Measurements from ENCODE around the gene CRHR1.

CRHR1 gene

DNA sequence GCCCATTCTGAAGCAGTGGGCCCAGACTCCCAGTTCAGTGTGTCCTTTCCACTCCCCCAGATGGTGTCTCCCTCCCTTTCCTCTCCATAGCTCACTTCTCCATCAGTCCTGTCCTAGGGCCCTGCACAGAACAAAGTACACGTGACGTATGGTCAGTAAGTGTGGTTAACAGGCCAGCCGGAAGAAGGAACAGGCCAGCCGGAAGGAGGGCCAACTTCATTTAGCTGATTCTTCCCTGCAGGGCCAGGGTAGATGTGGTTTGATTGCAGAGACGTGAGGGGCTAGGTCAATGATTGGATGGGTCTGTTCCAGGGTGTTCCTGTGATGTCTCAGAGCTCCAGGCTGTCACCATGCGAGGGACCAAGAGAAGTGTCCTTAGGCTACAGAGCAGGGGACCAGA is 31.6 kb downstream of the CRHR1 start:
- Histone ChIP-seq H3K27me3 (peaks cover 38% of the 10 kb centered on the region), H3K4me1 (ENCODE audit: control insufficient read depth in 1 of 2, insufficient read depth in 1 of 2, low read depth in 1 of 2, low read length in 1 of 2) (no peaks in the 10 kb centered on the region), H3K27ac (no peak overlapping the region), H3K4me3 (ENCODE audit: low read depth in 1 of 2, low read length in 1 of 2) (no peak overlapping the region), H3K36me3 (no peaks in the 10 kb centered on the region), H3K9me3 (no peaks in the 10 kb centered on the region)
- TF ChIP-seq, protein P1, sequence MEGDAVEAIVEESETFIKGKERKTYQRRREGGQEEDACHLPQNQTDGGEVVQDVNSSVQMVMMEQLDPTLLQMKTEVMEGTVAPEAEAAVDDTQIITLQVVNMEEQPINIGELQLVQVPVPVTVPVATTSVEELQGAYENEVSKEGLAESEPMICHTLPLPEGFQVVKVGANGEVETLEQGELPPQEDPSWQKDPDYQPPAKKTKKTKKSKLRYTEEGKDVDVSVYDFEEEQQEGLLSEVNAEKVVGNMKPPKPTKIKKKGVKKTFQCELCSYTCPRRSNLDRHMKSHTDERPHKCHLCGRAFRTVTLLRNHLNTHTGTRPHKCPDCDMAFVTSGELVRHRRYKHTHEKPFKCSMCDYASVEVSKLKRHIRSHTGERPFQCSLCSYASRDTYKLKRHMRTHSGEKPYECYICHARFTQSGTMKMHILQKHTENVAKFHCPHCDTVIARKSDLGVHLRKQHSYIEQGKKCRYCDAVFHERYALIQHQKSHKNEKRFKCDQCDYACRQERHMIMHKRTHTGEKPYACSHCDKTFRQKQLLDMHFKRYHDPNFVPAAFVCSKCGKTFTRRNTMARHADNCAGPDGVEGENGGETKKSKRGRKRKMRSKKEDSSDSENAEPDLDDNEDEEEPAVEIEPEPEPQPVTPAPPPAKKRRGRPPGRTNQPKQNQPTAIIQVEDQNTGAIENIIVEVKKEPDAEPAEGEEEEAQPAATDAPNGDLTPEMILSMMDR (IDR thresholded peaks at IDR 0.05), result no peak

DNA sequence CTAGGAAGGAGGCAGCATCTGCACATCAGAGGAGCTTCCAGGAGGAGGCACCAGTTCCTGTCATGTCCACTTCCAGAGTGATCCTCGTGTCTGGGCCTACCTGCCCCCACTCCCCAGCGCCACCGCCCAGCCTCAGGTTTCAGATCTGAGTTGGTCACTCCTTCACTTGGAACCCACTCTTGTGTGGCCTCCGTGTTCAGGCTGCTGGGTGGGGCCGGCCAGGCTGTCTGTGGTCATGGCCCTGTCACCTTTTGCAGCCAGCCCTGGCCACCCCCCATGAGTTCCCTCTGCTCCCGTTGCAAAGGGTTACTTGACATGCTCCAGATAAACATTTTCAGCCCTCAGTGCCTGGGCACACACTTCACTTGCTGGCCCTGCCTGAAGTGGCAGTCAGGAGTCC is 33.9 kb downstream of the CRHR1 start:
- H3K27me3 ChIP-seq, result peaks cover 18% of the 10 kb centered on the region
- TF ChIP-seq, protein P1 (IDR thresholded peaks at IDR 0.05), result no peak
- no peak overlapping the region for H3K27ac ChIP-seq
- H3K9me3 ChIP-seq, result no peaks in the 10 kb centered on the region
- H3K36me3 ChIP-seq, result no peaks in the 10 kb centered on the region
- H3K4me1 ChIP-seq (ENCODE audit: control insufficient read depth in 1 of 2, insufficient read depth in 1 of 2, low read depth in 1 of 2, low read length in 1 of 2), result no peaks in the 10 kb centered on the region
- no peak overlapping the region for H3K4me3 ChIP-seq (ENCODE audit: low read depth in 1 of 2, low read length in 1 of 2)

DNA sequence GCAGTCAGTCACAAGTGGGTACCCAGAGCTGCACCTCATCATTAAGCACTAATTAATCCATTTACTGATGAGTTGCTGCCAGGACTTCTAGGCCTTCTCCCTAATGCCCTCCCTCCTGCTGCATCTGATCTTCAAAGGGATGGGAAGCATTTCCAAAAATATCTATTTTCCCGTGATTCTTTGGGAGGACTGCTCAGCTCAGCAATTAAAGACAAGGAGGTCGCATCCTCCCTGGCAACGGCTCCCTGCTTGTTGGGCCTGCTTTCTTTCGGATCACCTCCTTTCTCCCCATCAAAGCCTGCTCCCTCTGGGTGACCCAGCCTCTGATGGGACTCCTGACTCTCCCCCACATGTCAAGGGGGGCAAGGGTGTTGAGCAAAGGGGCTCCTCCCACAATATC is 34.6 kb downstream of the CRHR1 start:
- Histone ChIP-seq H3K36me3 (no peaks in the 10 kb centered on the region), H3K27me3 (peaks cover 15% of the 10 kb centered on the region), H3K4me3 (ENCODE audit: low read depth in 1 of 2, low read length in 1 of 2) (no peak overlapping the region), H3K4me1 (ENCODE audit: control insufficient read depth in 1 of 2, insufficient read depth in 1 of 2, low read depth in 1 of 2, low read length in 1 of 2) (no peaks in the 10 kb centered on the region), H3K27ac (no peak overlapping the region), H3K9me3 (no peaks in the 10 kb centered on the region)
- TF ChIP-seq, protein P1 (IDR thresholded peaks at IDR 0.05), result no peak

DNA sequence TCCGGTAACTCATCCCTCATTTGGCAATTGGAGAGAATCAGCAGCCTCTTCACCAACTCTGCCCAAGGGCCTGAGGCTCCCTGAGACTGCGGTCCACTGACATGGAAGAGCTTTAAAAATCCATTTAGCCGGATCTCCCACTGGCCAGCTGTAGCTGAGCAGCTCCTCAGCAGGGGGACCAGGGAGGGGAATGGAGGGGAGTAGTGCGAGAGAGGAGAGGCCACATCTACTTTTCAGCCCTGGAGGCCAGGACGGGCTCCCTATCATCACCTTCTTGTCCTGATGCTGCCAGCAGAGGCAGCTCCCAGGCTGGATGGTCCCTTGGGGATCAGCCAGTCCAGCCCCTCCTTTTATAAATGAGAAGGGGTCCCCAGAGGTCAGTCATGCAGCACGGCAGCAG is 35.5 kb downstream of the CRHR1 start:
- Histone ChIP-seq H3K27ac (no peak overlapping the region), H3K4me1 (ENCODE audit: control insufficient read depth in 1 of 2, insufficient read depth in 1 of 2, low read depth in 1 of 2, low read length in 1 of 2) (no peaks in the 10 kb centered on the region), H3K4me3 (ENCODE audit: low read depth in 1 of 2, low read length in 1 of 2) (no peak overlapping the region), H3K9me3 (no peaks in the 10 kb centered on the region), H3K27me3 (peaks cover 15% of the 10 kb centered on the region), H3K36me3 (no peaks in the 10 kb centered on the region)
- TF ChIP-seq, protein P1 (IDR thresholded peaks at IDR 0.05), result no peak

DNA sequence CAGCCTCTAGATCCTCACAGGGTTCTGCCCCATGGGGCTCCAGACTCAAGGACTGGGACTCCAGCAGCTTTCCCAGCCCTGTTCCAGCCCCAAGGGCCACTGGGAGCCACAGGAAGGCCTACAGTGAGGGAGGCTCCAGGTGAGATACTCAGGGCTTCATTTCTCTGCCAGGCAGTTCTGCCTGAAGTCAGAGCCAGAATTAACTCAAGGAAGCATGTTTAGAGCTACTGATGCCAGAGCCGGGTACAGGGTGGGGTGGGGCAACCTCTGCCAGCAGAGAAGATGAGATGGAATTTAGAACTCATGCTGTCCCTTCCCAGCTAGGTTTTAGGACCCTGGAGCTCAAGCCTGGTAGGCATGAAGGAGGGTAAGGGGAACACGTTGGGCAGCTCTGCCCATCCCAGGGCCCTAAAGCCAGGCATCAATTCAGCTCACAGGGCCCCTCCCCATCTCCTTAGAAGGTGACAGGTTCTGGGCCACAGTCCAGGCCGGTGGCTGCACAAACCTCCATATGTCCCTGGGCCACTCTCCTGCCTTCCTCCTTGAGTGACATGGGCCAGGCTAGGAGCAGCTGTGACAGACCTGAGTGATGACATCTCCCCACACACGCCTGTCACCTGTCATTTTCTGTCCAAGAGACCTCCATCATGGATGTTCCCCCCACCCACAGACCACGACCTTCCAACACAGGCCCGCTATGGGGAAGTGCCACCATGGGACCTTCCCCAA is 36.1 kb downstream of the CRHR1 start:
- TF ChIP-seq, protein P1 (IDR thresholded peaks at IDR 0.05), result no peak
- Histone ChIP-seq H3K4me3 (ENCODE audit: low read depth in 1 of 2, low read length in 1 of 2) (no peak overlapping the region), H3K4me1 (ENCODE audit: control insufficient read depth in 1 of 2, insufficient read depth in 1 of 2, low read depth in 1 of 2, low read length in 1 of 2) (no peaks in the 10 kb centered on the region), H3K27me3 (peaks cover 15% of the 10 kb centered on the region), H3K9me3 (no peaks in the 10 kb centered on the region), H3K36me3 (no peaks in the 10 kb centered on the region), H3K27ac (no peak overlapping the region)
